Left renal cortex interstitium (tissue), 4 donors: ENCODE measurements around the gene COL5A1. TPM values are rescaled to one million over a fixed set of nuclear protein-coding genes. Genes with fewer than 3 reads are reported as not detected.

Source experiments
- DNase-seq, 4 donors: peaks; one replicate each; pipeline ENCODE4 v3.0.0-alpha.2; 2013; ENCODE audit warnings: low read depth in 4 of 4, low spot score in 2 of 4, missing footprints in 1 of 4
- polyA plus RNA-seq, 4 donors: library from polyadenylated mRNA; unstranded; fragments of 120-200 nt; gene quantifications; one replicate each; pipeline ENCODE4 v1.2.1, GENCODE V29; 2013; ENCODE audit not compliant: insufficient read length in 4 of 4

Gene COL5A1
- polyA plus RNA-seq, 4 donors = 92.0 to 140 (median 99.7) TPM

DNA sequence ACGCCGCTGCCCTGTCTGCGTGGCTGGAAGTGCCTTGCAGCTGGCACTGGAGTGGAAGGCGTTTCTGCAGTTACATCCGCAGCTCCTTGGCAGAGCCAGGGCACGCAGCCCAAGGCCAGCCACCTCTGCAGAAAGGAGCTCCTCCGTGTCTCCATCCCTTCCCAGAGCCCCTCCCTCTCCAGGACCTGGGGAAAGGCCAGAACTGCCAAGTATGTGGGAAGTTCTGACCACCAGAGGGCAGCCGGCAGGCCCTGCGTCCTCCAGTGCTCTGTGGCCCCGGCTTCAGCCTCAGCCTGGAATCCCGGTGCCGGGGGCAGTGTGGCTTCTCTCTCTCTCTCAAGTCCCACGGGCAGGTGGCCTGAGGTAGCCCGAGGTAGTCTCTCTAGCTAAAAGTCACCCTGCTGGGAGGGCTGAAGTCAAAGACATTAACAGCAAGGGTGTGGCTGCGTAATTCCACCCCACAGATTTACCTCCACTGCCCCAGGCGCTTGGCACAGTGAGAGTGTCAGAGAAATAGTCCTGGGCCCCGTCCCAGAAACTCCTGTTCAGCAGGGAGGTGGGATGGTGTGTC, 137.3 kb downstream of the COL5A1 start:
- peak in 1 of 4 donors; percentile 28 for DNase-seq

DNA sequence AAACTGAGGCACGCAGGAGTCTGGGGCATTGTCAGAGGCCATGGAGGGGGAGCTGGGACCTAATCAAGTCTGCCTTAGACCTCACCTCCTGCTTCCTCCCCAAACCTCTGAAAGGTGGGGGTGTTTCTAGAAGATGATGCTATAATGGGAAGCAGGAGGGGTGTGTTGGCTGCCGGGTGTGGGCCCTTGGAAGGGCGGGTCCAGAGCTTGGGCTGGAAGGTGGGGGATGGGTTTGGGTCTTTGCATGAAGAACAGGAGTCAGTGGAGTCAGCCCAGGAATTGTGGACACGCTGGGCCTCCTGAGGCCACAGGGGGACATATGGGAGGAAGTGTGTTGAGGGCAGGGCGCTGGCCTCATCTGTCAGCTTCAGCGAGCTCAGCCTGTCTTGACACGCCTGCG, 138.0 kb downstream of the COL5A1 start:
- DNase-seq = no peak

DNA sequence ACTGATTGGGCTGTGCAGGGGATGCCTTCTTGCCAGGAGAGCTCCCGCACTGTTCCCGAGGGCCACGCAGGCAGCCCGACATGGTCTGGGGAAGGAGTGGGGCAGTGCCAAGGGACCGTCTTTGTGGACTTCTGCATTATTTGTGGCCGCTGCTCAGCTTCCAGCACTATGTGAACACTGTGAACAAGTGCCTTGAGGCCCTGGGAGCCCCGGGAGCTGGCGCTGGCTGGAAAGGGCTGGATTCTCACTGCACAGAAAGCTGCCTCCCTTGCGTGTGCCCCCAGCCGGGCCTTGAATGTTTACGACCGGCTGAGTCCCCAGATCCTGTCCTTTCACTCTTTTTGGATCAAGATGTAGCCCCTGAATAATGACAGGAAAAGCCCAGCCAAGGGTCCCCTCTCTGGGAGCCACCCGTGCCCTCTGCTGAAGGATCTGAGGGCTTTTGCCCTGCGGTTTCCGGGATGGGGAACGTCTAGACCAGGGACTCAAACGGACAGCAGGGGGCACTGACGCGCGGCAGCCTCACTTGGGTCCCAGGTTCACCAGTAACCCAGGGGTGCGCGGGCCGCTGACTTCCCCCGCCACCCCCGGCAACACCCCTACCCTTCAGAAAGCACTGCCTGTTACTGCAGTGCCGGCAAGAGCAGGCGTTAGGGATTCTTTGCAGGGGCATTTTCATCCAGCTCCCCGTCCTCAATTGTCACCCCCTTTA, 140.1 kb downstream of the COL5A1 start:
- no peak for DNase-seq

DNA sequence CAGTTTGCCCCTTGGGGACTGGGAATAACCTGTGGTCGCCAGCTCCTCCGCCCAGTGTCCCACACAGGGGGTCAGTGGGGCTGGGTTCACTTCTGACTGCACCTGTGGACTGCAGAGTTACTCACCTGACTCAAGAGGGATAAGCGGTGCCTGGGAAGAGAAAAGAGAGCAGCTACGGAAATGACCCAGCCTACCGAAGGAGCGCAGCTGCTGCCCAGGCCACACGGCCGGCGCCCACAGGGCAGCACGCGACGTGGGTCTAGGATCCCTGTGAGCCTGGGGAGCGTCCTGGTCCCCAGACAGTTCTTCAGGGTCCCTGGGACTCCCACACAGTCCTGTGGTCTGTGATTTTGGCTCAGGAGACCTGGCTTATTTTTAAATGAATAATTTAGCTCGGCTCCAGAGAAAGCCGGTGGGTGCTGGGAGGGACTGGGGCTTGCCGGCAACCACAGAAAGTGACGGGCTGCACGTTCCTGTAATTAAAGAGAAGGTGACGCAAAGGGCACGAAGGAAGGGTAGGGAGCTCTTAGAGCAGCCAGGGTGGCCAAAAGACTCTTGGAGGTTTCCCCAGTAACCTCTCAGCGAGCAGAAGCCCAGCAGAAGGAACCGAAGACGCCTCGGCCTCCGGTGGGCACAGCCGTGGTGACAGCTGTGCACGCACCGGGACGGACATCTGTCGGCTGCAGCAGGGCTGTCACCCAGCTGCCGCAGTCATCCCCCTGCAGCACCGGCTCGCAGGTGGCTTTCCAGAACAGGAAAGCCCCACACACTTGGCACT, 141.5 kb downstream of the COL5A1 start:
- no peak for DNase-seq

DNA sequence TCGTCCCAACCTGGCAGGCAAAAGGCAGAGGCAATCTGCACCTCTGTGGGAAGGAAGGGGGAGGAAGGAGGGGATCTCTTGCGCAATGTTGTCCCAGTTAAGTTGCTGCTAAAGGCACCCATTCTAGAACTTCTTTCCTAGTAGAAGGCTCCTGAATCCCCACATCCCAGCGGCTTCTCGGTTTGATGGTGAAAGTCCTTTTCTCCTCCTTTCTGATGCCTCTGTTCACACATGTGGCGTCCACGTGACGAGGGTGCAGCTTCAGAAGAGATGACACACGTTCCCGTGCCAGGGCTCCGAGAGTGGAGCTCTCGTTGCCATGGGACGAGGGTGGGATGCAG, 142.1 kb downstream of the COL5A1 start:
- no peak for DNase-seq

DNA sequence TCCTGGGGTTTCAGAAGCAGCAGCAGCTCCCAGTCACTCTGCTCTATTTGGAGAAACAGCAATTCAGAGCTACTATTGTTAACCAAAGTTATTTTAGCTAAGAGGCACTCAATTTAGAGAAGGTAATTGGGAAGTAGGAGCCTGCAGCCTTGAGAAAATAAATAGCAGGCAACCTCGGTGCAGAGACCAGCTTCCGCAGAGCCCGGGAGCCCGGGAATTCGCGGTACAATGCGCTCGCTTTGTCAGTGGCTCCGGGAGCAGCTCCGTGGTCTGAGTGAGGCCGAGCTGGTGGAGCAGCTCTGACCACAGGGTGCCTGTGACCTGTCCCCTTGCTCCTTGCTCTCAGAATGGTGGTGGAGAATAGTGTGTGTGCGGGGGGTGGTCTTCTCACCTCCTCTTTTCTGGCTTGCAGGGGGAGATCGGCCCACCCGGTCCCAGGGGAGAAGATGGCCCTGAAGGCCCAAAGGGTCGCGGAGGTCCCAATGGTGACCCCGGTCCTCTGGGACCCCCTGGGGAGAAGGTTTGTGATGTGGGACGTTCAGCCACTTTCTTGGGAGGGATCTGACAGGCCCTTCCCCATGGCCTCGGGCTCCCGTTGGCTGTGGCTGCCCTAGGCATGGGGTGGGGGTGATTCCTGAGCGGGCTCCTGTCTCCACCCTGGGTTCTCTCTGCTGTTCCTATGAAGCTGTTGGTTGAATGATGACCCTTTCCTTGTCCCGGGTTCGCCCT, 143.1 kb downstream of the COL5A1 start:
- DNase-seq = no peak

DNA sequence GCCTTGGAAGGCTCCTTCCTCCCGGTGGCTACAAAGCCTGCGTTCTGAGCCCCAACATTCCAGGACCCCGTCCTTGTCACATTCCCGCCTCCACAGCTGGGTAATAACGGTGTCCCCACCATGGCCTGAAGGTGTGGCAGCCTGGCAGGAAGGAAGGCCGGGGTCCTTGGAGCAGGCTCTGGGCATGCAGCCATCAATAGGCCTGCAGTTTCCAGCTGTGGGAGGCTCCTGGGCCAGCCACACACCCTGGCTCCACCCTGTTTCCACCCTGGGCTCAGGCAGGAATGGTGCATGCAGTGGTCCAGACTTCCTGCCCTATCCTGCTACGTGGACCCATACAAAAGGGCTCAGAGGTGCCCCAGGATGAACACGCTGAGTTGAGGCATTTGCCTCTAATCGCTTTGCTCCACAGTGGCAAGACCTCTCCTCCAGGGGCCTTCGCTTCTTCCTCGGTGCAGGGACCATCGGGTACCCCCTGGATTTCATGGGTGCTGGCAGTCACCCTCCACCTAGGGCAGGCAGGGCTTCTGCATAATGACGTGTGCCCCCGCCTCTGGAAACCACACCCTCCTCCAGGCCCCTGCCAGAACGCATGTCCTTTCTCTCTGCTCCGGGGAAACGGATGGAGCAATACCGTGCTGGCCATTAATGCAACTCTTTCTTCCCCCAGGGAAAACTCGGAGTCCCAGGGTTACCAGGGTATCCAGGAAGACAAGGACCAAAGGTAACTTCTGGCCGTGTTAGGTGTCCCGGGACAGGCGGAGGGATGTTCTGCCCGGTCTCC, 143.9 kb downstream of the COL5A1 start:
- no peak for DNase-seq

DNA sequence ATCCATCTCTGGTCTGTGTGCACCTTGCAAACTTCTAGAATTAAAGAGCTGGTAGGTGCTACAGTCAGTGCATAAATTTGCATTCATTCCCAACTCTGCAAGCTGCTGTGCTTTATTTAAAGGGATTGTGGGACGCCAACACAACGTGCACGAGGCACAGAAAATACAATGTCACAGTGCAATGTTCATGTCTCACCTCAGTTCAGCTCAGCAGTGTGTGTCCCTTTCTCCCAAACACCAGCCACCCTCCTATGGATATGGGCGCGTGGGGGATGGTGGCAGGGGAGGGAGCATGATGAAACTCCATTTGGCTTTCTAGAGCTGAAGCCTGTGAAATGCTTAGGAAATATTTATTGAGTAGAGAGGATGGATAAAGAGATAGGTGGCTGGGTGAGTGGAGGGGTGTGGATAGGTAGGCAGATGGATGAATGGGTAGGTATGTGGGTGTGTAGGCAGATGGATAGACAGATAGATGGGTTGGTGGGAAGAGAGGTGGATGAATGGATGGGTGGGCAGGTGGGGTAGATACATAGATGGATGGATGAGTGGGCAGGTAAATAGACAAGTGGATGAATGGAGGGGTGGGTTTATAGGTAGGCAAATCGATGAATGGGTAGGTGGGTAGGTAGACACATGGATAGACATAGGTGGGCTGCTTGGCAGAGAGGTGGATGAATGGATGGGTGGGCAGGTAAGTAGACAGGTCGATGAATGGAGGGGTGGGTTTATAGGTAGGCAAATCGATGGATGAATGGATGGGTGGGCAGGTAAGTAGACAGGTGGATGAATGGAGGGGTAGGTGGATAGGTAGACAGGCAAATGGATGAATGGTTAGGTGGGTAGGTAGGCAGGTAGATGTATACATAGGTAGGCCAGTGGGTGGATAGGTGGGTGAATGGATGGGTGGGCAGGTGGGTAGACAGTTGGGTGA, 146.3 kb downstream of the COL5A1 start:
- DNase-seq = no peak

DNA sequence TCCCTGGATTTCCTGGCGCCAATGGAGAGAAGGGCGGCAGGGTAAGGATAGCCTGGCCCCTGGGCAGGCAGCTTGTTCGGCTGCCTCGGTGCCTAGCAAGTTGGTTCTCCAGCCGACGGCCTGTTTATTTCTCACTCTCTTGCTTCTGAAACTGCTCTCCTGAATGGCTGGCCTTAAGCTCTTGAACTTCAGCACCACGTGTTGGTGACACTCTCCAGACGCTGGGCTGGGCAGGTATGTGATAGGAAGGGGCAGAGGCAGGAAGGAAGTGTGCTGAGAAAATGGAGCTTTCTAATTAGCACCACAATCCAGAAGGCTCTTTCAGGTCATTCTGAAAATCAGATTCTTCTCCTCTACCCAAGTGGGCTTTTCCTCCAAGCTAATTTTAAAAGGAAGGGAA, 147.6 kb downstream of the COL5A1 start:
- DNase-seq = no peak

DNA sequence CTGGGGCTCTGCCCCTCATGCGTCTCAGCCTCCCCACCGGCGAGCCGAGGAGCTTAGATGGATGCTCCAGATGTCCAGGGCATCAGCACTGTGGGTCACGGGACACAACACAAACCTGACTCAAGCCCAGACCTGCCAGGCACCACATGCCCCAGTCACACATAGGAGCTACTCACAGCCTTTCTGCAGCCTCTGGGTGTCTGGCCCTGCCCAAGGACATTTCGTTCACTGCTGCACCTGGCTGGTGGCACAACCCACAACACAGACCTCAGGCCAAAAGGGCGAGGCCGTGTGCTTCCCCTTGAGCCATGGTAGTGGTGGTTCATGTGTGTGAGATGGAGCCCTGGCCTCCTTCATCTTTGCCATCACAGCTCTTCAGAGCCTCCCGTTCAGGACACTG, 149.4 kb downstream of the COL5A1 start:
- no peak for DNase-seq

DNA sequence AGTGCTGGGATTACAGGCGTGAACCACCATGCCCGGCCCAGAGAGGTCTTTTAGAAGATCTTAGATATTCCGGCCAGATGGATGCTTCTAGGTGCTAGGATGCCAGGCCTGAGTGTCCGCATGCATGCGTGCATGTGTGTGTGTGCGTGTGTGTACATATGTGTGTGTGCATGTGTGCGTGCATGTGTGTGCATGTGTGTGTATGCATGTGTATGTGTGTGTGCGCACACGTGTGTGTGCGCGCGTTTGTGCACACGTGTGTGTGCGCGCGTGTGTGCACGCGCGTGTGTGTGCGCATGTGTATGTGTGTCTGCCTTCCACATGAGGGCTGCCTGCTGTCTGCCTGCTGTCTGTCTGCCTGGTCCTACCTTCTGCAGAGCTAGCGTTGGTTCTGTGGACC, 151.0 kb downstream of the COL5A1 start:
- no peak for DNase-seq

DNA sequence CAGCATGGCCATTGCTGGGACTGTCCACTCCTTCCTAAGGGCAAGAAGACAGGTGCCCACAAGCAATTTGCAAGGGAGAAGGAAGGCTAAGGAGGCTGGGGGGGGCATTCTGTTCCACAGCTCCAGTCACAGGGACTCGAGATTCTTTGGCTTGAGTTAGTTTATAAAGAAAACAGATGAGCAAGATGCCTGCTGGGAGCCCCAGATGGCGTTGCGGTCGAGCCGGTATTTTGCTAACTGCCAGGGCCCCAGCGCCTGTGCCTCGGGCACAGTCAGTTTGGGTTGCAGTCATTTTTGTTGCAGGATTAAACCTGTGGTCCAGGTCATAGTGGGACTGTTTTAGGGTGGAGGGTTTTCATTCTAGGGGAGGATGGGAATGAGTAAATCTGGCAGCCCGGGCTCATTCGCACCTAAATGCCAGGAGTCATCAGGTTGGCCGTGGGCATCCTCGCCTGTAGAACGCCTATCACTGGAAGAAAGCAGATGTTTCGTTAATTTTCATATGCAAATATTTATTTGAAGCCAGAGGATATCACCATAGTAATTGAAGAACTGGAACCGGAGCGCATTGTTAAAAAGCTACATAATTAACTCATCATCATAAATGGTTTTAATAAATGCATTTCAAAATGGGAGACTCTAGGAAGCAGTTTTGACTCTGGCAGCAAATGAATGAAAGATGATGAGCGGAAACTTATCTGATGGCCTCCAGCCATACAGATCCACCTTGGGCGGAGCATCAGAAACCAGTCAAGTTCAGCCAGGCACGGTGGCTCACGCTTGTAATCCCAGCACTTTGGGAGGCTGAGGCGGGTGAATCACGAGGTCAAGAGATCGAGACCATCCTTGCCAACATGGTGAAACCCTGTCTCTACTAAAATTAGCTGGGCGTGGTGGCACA, 151.9 kb downstream of the COL5A1 start:
- no peak for DNase-seq

DNA sequence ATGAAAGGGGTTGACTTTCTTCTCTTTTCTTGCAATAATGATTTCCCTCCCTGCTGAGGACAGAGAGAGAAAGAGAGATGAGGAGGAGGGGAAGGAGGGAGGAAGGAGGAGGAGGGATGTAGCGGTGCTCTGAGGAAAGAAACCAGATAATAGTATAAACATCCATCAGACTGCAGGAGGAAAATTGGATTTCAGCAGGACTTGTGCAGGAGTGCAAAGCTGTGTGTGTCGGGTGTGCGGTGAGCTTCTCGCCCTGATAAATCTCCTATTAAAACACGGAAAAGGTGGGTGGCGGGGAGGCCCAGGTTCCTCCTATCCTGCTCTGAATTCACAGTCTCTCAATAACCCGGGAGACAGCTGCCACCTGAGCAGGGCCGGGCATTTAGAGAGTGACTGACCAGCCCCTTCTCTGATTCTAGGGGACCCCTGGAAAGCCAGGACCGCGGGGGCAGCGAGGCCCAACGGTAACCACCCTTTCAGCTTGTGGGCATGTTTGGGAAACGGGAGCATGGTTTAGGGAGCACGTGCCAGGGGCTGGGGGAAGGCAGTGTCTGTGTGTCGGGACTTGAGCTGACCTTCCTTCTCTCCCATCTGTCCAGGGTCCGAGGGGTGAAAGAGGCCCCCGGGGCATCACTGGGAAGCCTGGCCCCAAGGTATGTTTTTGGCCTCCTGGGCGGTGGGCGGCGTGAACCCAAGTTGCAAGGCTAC, 153.2 kb downstream of the COL5A1 start:
- DNase-seq = no peak

DNA sequence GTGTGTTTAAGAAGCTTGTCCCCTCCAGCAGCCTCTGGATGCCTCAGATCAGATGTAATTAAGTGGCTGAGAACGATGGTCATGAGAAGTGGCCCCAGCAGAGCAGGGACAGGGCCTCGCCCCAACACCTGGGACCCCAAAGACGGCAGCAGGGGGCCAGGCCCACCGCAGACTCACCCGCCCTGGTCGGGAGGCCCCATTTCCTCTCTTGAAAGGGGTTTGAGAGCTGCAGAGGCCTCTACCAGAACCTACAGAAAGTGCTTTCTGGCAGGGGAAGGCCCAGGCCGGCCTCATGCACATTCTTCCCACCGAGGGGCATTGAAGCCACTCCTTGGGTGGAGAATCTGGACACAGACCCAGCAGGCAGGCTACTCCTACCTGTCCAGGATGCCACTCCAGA, 153.8 kb downstream of the COL5A1 start:
- DNase-seq = no peak

DNA sequence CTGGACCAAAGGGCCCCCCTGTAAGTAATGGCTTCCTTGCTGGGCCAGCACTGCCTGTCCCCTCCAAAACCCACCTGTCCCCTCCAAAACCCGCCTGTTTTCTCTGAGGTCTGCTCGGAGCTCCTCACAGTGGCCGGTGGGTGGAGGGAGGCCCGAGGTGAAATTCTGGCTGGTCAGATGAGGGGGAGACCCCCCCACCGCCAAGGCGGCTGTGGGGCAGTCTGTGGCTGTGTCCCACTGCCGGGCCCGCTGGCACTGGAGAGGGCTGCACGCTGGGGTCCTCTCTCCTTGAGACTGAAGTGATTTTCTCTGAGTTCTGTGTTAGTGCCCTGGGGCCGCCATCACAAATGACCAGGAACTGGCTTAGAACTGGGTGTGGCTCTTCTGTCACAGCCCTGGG, 155.3 kb downstream of the COL5A1 start:
- DNase-seq = no peak

DNA sequence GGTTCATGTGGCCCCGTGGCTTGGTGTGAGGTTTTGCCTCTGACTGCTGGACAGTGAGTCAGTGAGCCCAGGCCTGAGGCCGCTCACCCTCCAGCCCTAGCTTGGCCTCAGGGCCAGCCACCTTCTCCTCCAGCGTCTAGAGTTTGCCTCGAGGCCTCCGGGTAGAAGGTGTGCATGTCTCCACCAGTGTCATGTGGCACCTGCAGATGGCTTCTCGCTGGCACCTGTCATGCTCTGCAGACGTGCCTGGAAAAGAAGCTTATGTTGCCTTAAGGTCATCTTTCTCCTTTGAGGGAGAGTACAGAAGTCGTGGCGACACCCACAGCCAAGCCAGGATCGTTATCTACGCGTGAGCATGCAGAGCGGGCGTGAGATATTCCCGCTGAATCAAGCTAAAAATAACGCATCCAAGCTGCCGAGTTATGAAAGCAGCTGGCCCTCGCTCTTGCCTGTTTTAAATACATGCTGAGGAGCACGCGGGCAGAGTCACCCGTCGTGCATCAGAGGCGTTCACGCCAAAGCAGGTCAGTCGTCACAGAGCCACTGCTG, 159.3 kb downstream of the COL5A1 start:
- DNase-seq = no peak

DNA sequence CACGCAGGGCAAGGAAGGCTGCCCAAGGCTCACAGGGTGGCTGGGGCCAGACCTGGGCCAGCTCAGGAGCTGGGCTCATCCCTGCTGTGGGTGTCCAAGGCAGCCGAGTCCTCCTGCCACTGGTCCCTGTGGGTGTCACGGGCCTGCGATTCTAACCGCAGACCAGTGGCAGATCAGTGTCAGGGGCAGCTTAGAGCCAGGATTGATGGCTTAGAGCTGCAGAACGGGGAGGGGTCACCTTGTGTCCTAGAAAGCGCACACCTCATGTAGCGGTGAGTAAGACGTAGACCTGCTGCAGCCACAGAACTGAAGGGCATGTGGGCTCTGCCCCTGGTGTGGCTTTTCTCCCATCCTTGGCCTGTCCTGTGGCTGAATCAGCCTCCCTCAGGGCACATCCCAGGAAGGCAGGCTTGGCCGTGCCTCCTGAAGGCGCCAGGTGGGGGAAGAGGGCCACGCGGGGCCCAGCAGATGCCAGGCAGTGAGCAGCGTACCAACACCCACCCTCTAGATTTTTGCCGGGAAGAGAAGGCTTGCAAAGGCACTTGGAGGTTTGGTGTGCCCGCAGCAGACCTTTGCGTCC, 160.7 kb downstream of the COL5A1 start:
- DNase-seq = no peak
